Activated CD4-positive, CD25-positive, alpha-beta regulatory T cell treated with anti-CD3 and anti-CD28 coated beads, Interleukin-2, amount 50 U/mL, for 24 hours (primary cell): ENCODE results near the gene MTERF2.

Experiments
- ATAC-seq, 2 donors: fragments of 150-1000 bp; cut with Tn5 transposase; one replicate each; pipeline ENCODE4 v1.10.0; 2021; ENCODE audit warnings: mild to moderate bottlenecking in 1 of 2, moderate library complexity in 1 of 2

Gene MTERF2

DNA sequence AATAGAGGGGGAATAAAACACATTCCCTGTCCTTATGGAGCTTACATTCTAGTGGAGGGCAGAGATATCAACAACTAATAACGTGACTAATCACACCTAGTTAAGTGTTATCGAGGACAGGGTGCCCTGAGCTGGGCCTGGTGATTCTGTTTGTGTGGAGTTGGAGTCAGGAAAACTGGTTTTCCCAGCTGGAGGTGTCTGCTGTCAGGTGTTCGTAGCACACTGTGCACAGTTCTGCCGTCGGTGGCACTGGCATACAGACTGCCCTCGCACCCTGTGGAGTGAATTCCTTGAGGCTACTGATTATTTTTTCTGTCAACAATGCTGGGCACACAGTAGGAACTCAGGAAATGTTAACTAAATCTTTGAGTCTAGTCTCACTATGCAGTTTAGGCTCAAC lies 900 bp upstream of the MTERF2 start:
- no peak for ATAC-seq

DNA sequence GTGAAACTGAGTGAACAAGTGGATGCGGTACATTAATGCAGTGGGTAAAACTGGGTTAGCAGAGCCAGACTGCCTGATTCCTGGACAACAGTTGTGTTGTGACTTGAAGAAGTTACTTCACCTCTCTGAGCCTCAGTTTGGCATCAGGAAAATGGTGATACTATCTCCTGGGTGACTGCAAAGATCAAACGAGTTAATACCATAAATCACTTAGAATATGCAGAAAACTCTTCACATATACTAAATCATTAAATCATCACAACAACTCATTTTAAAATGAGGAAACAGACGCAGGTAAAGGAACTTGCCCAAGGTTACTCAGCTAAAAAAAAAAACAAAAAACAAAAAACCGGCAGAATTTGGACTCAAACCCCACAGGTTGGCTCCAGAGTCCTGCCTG lies 811 bp downstream of the MTERF2 start:
- ATAC-seq, result no peak

DNA sequence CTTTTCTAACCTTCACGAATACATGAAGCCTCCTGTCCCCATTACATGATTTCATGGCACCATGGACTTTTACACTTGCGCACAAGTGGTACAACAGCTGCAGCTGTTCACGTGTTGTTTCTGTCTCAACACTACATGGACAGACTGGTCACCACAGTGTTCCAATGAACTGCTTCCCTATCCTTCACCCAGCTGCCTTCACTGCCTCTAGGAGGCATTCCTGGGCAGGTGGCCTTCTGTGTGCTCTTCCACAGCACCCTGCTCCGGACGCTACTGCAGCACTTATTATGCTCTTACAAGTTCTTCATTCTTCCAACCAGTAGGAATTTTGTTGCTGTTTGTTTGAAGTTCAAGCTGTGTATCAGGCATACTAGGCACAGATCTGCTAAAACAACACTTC lies 1.5 kb downstream of the MTERF2 start:
- no peak for ATAC-seq

GRCh38 chr12:106984588-106985137 lies 2.3 kb downstream of the MTERF2 start:
- ATAC-seq, result no peak

DNA sequence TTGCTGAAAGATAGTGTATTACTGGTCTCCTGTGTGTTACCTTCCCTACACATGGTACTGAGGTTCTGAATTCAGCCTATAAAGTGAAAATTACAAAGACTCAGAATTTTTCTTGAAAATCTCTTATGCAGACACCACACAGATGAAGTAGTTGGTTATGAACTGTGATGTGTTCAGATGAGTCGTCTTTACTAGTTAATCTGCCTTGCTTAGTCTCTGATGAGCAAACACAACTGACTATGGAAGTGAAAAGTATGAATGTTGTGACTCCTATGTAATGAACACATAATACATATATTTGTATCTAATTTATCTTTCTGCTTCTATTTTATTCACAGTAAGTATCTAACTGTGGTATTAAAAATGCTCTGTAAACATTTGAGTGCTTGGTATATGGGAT lies 4.7 kb downstream of the MTERF2 start:
- ATAC-seq, result peak in 1 of 2 donors; percentile 16

GRCh38 chr12:106981788-106982187 lies 5.2 kb downstream of the MTERF2 start:
- ATAC-seq, result no peak

DNA sequence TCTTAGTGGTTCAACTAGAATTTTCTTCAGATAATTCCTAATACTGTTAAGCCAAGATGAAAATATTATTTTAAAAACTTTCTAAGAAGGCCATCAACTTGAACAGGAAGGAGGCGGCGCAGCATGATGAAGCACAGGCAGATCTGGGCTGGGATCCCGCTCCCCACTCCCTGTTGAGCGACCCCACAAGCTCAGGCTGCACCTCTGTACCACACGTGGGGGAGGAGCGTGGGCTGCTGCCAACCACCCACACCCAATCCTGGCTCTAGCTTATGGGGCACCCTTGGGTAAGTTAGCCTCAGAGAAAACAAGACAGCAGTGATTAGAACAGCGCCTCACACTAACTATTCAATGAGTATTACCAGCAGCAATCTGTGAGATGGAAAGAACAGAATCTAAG lies 6.0 kb downstream of the MTERF2 start:
- ATAC-seq, result no peak

GRCh38 chr12:106978035-106978800 lies 8.7 kb downstream of the MTERF2 start:
- ATAC-seq, result no peak

GRCh38 chr12:106976668-106977067 lies 10.3 kb downstream of the MTERF2 start:
- no peak for ATAC-seq

- no peak for ATAC-seq
Measured at GRCh38 chr12:106975993-106976658, 10.8 kb downstream of the MTERF2 start.

GRCh38 chr12:106975098-106975497 lies 11.8 kb downstream of the MTERF2 start:
- no peak for ATAC-seq

DNA sequence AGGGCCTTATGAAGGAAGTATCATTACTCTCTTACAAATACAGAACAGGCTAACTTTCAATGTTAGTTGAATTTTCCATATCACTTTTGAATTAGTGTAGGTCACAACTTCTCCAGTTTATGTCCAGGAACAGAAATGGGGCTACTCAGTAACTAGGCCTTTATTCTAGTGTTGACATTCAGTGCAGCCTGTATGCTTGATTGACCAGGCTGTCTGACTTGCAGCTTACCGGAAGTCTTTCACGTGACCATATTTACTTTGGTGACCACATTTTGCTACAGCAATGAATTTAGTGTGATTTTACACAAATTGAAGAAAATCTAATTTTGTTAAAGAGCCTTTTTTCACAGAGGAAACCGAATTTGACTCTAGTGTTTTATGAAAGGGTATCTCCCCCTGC lies 12.4 kb downstream of the MTERF2 start:
- ATAC-seq, result no peak

DNA sequence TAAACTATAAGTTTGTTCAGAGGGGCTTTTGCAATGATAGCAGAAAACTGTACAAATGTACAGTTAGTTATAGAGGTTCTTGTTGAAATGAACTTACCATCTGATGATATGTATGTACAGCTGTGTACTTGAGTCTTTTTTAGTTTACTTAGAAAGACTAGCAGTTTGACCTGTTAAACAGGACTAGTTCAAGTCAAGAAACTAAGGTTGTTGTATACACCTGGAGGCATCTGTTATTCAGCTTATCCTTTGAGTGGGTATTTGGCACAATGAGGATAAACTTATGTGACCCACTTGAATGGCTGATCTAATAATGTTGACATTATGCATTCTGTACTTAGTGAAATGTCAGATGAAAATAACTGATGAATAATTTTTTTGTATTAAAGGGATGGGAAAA lies 13.4 kb downstream of the MTERF2 start:
- no peak for ATAC-seq

GRCh38 chr12:106971065-106971464 lies 15.9 kb downstream of the MTERF2 start:
- no peak for ATAC-seq

GRCh38 chr12:106964526-106964925 lies 22.4 kb downstream of the MTERF2 start:
- no peak for ATAC-seq

DNA sequence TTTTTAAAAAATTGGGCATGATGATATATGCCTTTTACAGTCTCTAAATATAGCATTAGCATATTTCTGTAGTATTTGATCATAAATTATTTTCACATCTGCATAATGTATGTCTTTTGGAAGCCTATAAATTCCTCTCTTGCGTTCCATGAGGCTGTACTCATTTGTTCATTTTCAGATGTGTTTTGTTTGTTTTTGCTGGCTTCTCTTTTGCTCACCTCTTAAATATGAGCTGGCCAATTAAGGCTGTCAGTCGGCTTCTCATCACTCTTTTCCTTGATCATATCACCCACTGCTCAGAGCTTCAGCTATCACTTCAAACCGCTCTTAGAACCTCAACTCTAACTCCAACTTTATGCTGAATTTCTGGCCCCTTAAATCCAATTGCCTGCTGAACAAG lies 24.7 kb downstream of the MTERF2 start:
- ATAC-seq, result no peak

DNA sequence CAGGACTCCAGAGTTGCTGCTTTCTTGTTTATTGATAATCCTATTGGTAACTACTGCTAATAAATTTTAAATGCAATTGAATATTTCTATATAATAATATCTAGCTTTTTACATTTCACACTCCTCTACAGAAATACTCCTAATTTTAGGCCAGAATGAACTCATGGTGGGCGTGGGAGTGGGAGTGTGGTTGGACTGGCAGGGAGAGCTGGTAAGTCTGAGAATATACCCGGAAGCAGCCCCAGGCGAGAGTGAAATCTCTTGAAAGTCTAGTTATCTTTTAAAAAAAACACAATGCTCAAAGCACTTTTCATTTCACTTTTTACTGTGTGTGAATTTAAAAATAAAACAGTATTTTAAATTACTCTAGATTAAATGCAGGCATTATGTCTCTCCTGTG lies 26.5 kb downstream of the MTERF2 start:
- ATAC-seq, result no peak

DNA sequence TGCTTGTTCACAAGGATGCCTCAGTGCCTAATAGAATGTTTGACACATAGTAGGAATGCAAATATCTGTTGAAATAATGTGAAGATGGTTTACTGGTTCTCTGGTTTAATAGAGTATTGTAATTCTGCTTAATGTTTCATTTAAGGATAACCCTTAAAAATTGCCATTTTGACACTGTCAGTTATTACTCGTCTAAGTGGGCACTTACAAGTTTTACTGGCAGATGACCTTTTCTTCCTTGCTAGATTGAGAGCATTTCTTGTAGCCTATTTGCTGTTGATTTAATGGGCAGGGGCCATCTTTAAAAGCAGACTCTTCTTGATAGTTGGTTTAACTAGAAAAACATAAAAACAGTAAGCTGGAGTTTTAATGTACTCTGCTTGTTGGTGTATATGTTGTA lies 29.4 kb downstream of the MTERF2 start:
- ATAC-seq, result no peak

DNA sequence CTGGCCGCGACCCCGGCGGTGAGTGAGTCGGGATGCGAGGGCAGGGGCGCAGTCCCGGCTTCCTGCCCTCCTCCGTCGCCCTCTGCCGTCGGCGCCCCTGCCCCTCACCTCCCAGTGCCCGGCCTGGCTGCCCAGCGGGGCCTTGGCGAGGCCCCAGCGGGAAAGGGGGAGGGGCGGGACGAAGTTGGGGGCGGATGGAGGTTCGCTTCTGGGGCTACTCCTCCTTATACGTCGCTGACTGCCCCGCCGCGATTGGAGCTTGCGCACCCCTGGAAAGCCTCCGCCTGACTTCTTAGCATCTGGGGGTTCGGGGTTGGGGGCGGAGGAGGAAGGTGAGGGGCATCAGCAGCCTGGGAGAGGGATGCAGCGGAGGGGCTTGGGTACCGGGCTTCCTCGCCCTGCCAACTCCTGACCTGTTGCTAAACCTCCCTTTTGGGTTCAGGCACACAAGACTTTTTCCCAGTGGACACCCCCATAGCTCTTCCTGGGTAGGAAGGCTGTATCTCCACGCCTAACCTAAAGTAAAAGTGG lies 30.8 kb downstream of the MTERF2 start:
- ATAC-seq, result peak; percentile 44 to 46

GRCh38 chr12:106955377-106956047 lies 31.4 kb downstream of the MTERF2 start, which contains the start of gene TMEM263:
TMEM263 (plus strand) TSS chr12:106955907; CDS start chr12:106967117, 11,210 bp downstream.
- ATAC-seq, result peak; percentile 80 to 82

DNA sequence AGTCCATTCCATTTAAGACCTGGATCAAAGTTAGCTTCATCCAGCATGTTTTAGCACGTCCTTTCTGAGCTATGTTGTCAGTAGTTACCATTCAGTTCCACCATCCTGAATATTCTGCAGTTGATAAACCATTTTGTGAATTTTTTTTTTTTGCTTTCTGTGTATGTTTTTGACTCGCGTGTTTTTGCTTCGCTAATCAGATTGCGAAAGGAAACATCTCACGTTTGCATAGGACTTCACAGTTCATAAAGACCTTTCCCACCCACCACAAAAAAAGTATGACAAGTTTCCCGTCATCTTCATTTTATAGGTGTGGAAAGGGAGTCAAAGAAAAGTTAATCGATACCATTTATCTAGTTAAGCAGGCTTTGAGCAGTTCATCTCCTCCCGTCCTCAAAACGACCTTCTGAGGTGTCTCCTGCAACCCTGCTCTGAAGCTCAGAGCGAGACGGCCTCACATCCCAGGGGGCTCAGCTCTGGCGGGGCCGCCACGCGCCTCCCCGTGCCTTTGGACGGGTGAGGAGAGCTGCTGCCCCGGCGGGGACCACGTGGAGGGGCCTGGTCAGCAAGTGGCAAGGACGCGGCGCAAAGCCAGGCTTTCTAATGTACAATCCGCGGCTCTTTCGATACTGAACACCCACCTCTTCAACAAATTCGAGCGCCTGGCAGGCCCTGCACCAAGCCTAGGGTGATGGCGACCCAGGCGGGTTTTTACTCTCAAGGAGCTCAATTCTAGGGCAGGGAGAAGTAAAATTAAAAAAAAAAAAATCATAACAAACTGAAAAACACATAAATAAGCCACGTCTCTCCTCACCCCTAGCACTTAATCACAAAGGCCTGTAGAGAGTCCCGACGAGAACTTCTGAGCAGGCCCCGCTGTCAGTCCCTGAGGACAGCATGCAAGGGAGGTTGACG lies 32.2 kb downstream of the MTERF2 start:
- ATAC-seq, result peak; percentile 9 to 11
